GM18861 (cell line): ENCODE results near the gene IST1.

Experiments
- ATAC-seq: cut with Tn5 transposase; IDR thresholded peaks from one replicate; pipeline ENCODE4 v1.9.1; 2021; ENCODE audit not compliant: unreplicated experiment

The IST1 gene

DNA sequence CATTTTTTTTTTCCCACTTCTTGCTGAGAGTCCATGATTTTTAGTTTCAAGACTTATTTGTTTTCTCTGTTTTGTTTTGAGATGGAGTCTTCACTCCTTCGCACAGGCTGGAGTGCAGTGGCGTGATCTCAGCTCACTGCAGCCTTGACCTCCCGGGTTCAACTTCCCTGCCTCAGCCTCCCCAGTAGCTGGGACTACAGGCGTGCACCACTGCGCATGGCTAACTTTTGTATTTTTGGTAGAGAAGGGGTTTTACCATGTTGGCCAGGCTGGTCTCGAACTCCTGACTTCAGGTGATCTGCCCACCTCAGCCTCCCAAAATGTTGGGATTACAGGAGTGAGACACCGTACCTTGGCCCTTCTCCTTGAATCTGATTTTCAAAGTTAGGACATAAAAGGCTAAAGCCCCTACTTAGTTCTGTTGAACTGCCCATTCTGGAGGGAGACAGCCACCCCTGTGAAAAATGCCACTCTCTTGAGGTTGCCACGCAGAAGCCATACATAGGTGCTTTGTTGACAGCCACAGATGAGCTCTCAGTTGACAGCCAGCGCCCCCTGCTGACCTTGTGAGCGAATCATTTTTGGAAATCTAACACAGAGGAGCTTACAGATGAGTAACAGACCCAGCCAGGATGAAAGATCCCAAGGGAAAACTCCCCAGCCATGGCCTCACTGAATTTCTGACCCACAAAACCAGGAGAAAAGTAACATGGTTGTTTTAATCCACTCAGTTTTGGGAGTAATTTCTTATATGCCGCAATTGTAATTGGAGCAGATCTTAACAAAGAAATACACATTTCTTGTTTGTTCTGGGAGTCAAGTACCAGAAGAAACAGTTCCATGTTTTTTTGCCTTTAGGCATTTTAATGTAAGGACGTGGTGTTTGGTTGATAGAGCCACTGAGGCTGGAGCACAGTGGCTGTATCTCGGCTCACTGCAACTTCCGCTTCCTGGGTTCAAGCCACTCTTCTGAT is 66.0 kb downstream of the IST1 start:
- ATAC-seq: peak; percentile 64

DNA sequence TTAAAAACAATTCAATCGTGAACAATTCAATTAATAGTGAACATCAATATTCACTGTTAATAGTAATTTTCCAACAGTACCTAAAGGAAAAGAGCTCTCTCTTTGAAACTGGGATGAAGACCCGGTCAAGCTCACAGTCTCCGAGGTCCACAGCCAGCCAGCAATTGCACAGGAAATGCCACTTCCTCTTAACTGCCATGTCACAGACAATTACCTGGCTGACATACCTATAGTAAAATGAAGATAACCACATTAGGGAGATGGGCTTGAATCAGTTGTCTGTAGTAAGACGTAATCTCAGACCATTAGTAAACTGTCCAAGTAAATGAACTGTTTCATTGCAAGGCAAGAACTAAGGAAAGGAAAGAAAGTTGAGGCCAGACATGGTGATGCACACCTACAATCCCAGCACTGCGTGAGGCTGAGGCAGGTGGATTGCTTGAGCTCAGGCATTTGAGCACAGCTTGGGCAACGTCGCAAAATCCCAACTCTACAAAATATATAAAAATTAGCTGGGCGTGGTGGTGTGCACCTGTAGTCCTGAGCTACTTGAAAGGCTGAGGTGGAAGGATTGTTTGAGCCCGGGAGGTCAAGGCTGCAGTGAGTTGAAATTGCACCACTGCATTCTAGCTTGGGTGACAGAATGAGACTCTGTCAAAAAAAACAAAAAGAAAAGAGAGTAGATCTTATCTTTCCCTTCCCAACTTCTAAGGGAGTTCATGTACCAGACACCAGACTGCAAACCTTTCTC is 68.0 kb downstream of the IST1 start:
- no peak for ATAC-seq

DNA sequence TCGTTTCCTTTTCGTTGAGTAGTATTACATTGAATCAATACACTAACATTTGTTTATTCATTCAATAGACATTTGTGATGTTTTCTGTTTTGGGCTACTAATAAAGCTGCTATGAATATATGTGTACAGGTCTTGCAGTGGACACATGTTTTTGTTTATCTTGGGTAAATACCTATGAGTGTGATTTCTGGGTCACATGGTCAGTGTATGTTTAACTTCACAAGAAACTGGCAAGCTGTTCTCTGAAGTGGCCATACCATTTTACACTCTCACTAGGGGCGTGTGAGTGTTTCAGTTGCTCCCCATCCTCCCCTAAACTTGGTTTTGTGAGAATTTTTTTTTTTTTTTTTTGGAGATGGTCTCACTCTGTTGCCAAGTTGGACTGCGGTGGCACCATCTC is 69.9 kb downstream of the IST1 start:
- no peak for ATAC-seq

DNA sequence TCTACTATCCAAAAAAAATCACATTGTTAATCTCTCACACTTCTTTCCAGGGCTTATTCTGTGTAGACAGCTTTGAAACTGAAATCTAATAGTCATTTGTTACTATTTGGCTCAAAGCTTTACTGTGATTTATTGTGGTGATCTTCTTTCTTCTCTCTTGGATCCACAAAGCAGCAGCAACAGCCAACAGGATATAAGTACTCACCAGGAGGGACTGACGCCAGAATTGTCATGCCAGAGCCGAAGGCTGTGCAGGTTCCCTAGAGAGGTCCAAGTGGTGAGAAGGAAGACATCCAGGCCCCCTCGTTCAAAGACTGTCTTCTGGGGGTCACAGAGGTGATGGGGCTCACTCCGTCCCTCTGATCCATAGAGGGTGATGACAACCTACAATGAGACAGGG is 71.6 kb downstream of the IST1 start:
- ATAC-seq: no peak

DNA sequence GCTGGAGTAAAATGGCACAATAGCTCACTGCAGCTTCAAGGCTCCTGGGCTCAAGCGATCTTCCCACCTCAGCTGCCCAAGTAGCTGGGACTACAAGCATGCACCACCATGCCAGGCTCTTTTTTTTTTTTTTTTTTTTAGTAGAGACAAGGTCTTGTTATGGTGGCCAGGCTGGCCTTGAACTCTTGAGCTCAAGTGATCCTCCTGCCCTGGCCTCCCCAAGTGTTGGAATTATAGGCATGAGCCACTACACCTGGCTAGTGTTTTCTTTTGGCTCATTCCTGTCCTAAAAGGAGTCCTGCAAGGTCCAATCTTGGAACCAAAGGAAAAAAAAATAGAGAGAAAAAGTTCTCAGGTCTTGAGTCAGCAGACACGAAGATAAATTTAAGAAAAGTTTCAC is 74.0 kb downstream of the IST1 start:
- ATAC-seq: no peak

DNA sequence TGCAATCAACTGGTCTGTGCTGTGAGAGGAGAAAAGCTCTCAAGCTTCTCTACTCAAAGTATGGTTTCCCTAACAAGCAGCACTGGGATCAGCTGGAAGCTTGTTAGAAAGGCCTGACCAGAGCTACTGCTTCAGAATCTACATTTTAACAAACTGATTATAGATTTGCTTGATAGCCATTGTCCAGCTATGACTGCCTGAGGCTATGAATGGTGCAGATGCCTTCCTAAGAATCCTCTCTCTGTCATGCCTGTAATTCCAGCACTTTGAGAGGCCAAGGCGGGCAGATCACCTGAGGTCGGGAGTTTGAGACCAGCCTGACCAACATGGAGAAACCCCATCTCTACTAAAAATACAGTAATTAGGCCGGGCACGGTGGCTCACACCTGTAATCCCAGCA is 76.2 kb downstream of the IST1 start:
- ATAC-seq: no peak

DNA sequence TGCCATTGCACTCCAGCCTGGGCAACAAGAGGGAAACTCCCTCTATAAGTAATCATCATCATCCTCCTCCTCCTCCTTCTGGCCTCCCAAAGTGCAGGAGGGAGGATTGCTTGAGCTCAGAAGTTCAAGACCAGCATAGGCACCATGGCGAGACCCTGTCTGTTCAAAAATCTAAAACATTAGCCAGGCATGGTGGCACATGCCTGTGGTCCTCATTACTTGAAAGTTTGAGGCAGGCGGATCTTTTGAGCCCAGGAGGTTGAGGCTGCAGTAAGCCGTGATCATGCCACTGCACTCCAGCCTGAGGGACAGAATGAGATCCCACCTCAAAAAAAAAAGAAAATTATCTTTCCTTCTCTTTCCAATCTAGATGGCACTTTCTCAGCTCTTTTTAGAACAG is 77.0 kb downstream of the IST1 start:
- ATAC-seq: no peak

DNA sequence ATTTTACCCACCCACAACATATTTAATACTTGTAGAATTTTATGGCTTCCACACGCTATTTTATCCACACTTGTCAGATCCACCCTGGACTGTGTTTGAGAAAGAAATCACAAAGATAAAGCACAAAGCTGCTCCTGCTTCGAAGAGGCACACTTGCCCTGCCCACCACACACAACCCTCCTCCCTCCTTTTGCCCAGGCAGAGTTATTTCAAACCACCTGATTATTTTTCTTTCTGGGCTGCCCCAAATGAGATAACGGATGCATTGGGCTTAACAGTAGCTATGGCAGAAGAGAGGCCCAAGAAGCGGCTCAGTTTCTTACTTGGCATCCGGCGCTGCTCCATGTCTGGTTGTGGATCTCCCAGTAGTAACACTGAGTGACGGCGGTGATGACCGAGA is 77.7 kb downstream of the IST1 start:
- ATAC-seq: no peak

DNA sequence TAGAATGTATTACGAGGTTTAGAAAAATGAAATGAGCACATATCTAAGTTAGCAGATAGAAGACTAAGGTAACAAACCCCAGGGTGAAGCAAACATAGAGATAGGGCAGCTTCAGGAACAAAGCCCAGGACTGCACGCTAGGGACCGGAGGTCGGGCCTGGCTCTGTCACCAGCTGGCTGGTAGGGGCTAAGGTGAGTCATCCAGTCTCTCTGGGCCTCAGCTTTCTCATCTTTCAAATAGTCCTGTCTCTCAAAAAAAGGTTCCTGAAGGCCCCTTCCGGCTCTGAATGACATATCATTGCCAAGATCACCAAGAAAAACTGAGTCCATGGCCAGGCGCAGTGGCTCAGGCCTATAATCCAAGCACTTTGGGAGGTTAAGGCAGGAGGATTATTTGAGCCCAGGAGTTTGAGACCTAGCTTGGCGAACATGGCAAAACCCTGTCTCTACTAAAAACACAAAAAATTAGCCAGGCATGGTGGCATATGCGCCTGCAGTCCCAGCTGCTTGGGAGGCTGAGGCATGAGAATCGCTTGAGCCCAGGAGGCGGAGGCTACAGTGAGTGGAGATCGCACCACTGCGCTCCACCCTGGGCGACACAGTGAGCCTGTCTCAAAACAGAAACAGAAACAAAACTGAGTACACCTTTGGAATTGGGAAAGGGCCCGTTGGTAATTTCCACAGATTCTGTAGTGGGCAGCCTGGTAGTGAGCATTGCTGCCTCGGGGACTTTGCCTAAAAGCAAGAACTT is 78.9 kb downstream of the IST1 start:
- ATAC-seq: no peak
